ENCODE data around the gene KCNF1.

KCNF1 gene, protein sequence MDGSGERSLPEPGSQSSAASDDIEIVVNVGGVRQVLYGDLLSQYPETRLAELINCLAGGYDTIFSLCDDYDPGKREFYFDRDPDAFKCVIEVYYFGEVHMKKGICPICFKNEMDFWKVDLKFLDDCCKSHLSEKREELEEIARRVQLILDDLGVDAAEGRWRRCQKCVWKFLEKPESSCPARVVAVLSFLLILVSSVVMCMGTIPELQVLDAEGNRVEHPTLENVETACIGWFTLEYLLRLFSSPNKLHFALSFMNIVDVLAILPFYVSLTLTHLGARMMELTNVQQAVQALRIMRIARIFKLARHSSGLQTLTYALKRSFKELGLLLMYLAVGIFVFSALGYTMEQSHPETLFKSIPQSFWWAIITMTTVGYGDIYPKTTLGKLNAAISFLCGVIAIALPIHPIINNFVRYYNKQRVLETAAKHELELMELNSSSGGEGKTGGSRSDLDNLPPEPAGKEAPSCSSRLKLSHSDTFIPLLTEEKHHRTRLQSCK

DNA sequence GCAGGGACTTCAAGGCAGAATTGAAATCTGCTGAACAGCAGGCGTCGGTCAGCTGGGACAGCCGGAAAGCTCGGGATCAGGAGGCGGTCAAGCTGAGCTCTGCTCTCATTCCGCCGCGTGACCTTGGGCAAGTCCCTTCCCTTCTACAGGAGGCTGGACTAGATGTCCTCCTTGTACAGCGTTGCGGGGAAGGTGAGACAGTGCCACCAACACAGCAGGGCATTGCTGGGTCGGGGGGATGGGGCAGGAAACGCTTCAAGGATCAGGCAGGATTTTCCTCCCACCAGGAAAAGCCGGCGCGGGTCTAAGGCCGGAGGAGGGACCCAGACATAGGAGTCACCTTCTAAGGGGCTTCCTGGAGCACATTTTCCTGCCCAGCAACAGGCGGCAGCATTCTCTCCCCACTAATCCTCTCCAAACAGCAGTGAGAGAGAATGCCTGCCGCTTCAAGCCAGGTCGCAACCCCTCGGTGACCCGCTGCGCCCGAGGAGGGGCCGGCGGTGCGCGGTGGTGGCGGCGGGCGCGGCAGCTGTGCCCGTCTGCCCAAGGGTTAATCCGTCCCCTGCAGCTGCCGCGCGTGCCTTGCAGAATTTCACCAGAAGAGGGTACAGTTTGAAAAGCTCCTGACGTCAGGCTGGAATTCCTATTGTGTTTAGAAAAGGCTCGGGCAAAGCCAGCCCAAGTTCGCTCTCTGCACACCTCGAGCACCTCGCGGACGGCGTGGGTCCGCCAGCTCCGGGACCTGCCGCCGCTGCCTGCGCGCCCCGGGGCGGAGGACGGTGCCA is at the start of gene KCNF1:
KCNF1 (plus strand) TSS at position 644 of the 785 bp plus-strand sequence. CDS start 493 bp downstream, outside the sequence.
- DNase-seq = peak; percentile 76

GRCh38 chr2:10862330-10862729 is 49.4 kb upstream of the KCNF1 start:
- DNase-seq = no peak

DNA sequence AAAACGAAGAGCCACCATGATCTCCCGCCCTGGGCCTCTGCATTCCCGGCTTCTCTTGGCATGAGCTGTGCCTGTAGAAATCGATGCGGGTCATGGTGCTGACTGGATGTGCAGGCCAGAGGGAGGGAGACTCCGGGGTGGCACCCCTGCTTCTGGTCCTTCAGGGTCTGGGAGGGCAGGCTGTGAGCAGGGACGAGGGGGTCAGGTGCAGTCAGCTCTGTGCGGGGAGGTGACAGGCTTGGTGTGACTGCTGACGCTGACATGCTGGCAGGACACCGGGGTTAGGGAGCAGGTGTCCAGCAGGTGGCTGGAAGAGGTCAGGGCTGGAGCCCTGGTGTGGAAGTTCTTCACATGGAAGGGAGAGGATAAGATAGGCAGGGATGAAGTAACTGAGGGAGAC is 48.7 kb upstream of the KCNF1 start:
- no peak for DNase-seq

GRCh38 chr2:10863837-10864236 is 47.9 kb upstream of the KCNF1 start:
- no peak for DNase-seq

DNA sequence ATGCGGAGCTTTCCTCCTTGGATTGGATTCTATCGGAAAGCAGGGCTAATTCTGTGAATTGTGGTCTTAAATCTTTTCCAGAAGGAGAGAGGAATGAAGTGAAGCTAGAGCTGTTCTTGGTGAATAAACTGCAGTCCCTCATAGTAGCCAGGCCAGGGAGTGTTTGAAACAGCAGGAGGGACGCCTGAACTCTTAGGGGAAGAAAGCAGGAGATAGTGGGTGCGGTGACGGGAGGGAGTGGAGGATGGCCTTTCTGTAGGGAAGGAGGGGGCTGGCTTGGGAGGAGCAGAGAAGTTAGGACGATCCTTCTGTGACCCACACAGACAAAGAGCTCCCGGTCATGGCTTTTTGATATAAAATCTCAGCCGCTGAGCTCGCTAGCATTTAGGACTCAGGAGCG is 47.5 kb upstream of the KCNF1 start:
- no peak for DNase-seq

DNA sequence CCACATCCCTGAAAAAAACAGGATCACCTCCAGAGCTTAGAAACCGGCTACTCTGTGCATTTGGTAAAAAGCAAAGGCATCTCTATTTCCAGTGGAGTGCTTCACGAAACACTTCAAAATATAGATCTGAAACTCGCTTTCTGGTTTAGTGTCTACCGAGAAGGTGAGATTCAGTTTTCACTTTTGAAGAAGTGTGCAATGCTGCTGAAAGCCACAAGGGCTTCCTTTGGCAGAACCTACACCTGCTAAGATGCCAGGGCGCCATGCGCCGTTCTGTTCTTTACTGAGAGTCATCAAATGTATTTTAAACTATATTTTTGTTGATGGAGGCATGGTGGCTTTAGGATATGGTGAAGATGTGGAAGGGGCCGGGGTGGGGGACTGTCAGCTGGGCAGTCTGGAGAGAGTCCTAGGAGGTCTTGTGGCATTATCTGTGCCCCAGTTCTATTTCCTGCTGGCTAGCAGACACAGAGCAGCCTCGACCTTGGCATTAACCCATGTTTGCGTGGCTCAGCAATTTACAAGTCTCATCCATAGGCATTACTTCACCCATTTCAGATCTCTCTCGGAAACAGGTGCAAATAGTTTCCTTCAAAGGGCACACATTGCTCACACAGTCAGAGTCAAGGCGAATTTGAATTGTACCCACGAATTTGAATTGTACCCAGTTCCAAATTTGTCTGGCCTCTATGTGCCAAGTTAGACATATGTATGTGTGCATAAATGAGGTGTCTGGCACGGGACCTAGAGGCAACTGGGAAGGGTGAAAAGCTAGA is 46.7 kb upstream of the KCNF1 start:
- no peak for DNase-seq

GRCh38 chr2:10865841-10866240 is 45.9 kb upstream of the KCNF1 start:
- no peak for DNase-seq

DNA sequence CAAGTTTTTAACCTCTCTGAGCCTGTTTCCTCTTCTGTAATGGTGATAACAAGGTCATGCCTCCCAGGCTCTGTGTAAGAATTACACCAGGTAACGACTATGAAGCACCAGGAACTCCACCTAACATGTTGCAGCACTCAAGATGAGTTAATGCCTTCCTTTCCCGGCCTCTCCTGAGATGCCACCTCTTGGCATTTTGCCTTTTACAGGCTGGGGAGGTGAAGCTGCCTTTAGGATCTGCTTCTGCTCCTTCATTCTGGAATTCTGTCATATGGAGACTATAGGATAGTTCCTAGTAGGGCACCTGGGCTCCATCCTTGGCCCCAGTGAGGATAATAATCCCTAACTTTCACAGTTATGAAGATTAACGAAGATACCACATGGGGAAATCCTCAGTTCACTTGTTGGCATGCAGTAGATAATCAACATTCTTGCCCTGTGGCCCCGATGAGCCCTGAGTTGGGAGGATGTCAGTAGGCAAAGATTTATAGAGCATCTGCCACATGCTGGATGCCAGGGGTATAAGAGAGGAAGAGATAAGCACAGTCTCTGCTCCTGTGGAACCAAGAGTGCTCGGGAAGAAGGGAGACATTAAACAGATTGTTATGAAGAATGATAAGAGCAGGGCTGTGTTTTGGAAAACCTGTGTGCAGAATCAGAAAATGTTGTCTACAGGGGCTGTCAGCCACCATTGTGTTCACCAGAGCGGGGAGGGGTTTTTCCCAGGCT is 43.9 kb upstream of the KCNF1 start:
- DNase-seq = no peak

- DNase-seq = no peak
Measured at GRCh38 chr2:10868465-10869314, 43.0 kb upstream of the KCNF1 start.

DNA sequence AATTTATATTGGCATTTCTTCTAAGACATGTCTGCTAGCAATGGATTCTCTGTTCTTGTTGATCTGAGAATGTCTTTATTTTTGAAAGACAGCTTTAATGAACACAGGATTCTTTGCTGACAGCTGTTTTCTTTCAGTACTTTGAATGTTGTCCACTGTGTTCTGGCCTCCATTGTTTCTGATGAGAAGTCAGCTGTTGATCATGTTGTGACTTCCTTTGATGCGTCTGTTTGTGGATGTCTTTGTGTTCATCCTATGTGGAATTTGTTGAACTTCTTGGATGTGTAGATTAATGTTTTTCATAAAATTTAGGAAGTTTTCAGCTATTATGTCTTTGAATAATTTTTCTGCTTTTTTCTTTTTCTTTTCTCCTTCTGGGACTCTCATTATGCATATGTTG is 39.8 kb upstream of the KCNF1 start:
- DNase-seq = no peak

GRCh38 chr2:10873171-10873570 is 38.6 kb upstream of the KCNF1 start:
- DNase-seq = no peak

DNA sequence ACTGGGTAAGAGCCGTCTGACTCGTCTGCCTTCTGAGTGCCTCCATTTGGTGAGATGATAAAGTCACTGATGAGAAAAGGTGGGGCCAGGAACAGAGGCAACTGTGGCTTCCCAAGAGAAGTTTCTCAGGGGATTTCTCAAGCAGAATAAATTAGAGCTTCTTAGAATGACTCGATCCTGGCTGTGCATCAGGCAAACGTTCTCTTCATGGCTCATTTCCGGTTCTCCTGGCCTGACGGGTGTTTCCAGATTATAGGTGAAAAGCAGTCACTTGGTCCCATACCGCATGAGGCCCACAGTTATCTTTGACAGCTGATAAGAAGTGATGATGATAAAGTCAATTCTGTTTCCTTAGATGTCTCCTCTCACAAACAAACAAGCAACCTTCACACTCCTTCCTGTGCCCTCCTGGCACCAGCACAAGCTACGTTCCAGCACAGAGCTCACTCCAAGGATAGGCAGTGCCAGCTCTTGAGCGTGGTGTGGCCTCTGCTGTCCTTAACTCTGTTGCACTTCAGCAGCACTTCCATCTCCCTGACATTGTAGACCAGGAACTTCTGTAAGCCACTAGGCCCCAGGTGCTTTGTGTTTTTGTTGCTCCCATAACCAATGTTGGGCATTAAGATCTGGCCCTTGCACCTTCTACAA is 37.8 kb upstream of the KCNF1 start:
- DNase-seq = no peak

GRCh38 chr2:10875126-10875525 is 36.6 kb upstream of the KCNF1 start:
- DNase-seq = no peak

DNA sequence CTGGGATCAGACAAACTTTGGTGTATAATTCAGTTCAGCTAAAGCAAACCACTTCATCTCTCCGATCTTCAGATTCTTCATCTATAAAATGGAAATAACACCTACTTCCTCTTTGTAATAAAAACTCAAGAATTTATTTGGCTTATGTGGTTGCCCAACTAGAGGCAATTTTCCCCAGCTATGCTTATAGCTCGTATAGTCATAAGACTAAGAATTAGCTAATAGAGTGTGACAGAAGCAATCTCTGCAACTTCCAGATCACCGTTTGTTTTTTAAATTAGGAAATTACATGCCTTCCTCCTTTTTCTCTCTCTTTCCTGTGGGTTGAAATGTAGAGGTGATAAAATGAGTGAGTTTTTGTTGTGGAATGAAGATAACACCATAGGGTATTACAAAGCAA is 35.3 kb upstream of the KCNF1 start:
- no peak for DNase-seq

DNA sequence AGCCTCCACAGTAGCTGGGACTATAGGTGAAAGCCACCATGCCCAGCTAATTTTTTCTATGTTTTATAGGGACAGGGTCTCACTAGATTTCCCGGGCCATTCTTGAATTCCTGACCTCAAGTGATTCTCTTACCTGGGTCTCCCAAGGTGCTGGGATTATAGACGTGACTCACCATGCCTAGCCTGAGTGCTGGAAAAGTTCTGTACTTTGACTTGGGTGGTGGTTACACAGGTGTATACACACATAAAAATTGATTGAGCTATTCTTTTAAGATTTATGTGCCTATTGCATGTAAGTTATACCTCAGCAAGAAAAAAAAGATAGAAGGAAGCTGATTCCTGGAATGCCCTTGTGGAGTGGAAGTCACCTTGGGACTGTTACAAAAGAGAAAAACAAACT is 34.8 kb upstream of the KCNF1 start:
- no peak for DNase-seq

GRCh38 chr2:10877651-10878111 is 34.1 kb upstream of the KCNF1 start:
- DNase-seq = no peak

GRCh38 chr2:10878268-10878915 is 33.3 kb upstream of the KCNF1 start:
- DNase-seq = no peak

- DNase-seq = no peak
Measured at GRCh38 chr2:10879159-10879558, 32.6 kb upstream of the KCNF1 start.

- no peak for DNase-seq
Measured at GRCh38 chr2:10879624-10880585, 31.8 kb upstream of the KCNF1 start.
